Measurements from ENCODE around the gene GCSAML.

- no peak for TF ChIP-seq POLR2A (IDR thresholded peaks at IDR 0.05; ENCODE audit: low read depth, low read length)
- TF ChIP-seq POLR2AphosphoS5 (IDR thresholded peaks at IDR 0.05; ENCODE audit: low read depth, low read length) = no peak
Observed at GRCh38 chr1:247535402-247535801, 13.5 kb upstream of the GCSAML start.
